Measurements from ENCODE around the gene PDZRN3.

GRCh38 chr3:73461547-73461946, 163.2 kb downstream of the PDZRN3 start:
- TF ChIP-seq CTCF (IDR thresholded peaks at IDR 0.05; ENCODE audit: insufficient read depth, low read length) (no peak), POLR2AphosphoS5 (IDR thresholded peaks at IDR 0.05; ENCODE audit: low read depth) (no peak), REST (IDR thresholded peaks at IDR 0.05; ENCODE audit: insufficient replicate concordance, low read depth) (no peak)
